ENCODE data around the gene KCNK4. TPM values are rescaled to one million over a fixed set of nuclear protein-coding genes. Genes with fewer than 3 reads are reported as not detected.

The KCNK4 gene
- polyA plus RNA-seq, 3 donors = not detected

DNA sequence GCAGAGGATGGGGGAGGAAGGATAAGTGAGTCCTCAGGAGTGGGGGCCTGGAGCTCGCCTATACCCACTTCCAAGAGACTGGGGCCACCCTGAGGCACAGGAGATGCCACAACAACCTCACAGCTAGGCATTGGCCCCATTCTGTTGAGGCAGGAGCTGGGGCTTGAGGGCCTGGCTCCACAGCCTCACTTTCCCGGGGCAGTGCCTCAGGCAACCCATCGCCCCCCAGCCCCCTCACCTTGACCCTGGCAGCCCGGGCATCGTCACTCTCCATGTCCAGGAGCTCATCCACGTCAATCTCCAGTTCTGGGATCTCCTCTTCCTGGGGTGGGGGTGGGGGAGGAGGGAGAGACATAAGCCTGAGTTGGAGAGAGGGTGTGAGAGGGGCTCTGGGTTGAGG, 46.1 kb upstream of the KCNK4 start:
- Mint-ChIP-seq H3K36me3 (peaks cover 13 to 14% of the 10 kb centered on the region in 2 donors), H3K27me3 (ENCODE audit: low read depth in 3 of 3) (peaks cover 0 to 4% (median 3%) of the 10 kb centered on the region in 3 donors), H3K9me3 (no peaks in the 10 kb centered on the region), H3K4me1 (peaks cover 48% of the 10 kb centered on the region), H3K4me3 (peak overlapping the region; percentile 85 to 89), H3K27ac (peak overlapping the region in 3 of 7 donors; percentile 65 to 78 (median 75))
- peak overlapping the region; percentile 13 to 92 for H3K27ac ChIP-seq (ENCODE audit: low read depth in 1 of 2, low read length in 2 of 2)
- TF ChIP-seq, protein P1, sequence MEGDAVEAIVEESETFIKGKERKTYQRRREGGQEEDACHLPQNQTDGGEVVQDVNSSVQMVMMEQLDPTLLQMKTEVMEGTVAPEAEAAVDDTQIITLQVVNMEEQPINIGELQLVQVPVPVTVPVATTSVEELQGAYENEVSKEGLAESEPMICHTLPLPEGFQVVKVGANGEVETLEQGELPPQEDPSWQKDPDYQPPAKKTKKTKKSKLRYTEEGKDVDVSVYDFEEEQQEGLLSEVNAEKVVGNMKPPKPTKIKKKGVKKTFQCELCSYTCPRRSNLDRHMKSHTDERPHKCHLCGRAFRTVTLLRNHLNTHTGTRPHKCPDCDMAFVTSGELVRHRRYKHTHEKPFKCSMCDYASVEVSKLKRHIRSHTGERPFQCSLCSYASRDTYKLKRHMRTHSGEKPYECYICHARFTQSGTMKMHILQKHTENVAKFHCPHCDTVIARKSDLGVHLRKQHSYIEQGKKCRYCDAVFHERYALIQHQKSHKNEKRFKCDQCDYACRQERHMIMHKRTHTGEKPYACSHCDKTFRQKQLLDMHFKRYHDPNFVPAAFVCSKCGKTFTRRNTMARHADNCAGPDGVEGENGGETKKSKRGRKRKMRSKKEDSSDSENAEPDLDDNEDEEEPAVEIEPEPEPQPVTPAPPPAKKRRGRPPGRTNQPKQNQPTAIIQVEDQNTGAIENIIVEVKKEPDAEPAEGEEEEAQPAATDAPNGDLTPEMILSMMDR (IDR thresholded peaks at IDR 0.05) = no peak
- H3K36me3 ChIP-seq (replicated peaks in 1 of 2; ENCODE audit: control insufficient read depth in 1 of 2, insufficient read depth in 2 of 2, low read length in 2 of 2) = peaks cover 10 to 12% of the 10 kb centered on the region in 2 donors
- H2AFZ ChIP-seq (ENCODE audit: insufficient read depth, low read depth, low read length, poor library complexity, severe bottlenecking) = no peak overlapping the region
- peak overlapping the region; percentile 91 for H3K4me2 ChIP-seq (replicated peaks; ENCODE audit: extremely low read depth, low read length, poor library complexity, severe bottlenecking)
- WGBS (ENCODE audit: insufficient coverage) = no CpG with 5 or more reads among the region's 6 CpGs
- peaks cover 40% of the 10 kb centered on the region for H3K79me2 ChIP-seq (ENCODE audit: insufficient read depth, low read length)
- peaks cover 52 to 66% of the 10 kb centered on the region in 2 donors for H3K4me1 ChIP-seq (ENCODE audit: control insufficient read depth in 1 of 2, insufficient read depth in 2 of 2, low read length in 2 of 2)
- peak overlapping the region in 1 of 3 experiments; percentile 86 for H3K4me3 ChIP-seq (replicated peaks in 1 of 3; ENCODE audit: low read depth in 2 of 3, low read length in 3 of 3)
- H3K9ac ChIP-seq (ENCODE audit: insufficient read depth, low read length, poor library complexity, severe bottlenecking) = peak overlapping the region; percentile 76
- H3K9me3 ChIP-seq (replicated peaks in 1 of 2; ENCODE audit: control insufficient read depth in 1 of 2, insufficient read depth in 1 of 2, low read length in 2 of 2) = no peaks in the 10 kb centered on the region
- no peaks in the 10 kb centered on the region for H4K20me1 ChIP-seq (ENCODE audit: insufficient read depth, low read length)
- intact Hi-C loops (cut with micrococcal nuclease) = loop anchor here (5.0 kb wide), 2 partner anchors 38 to 57 kb away; partner anchors contain the start of genes FERMT3 (in 2 of the 2) and CATSPERZ (in 1 of the 2)
- no peaks in the 10 kb centered on the region for H3K27me3 ChIP-seq (ENCODE audit: control insufficient read depth in 2 of 2, insufficient read depth in 2 of 2, low read length in 2 of 2)
- DNase-seq = no peak

DNA sequence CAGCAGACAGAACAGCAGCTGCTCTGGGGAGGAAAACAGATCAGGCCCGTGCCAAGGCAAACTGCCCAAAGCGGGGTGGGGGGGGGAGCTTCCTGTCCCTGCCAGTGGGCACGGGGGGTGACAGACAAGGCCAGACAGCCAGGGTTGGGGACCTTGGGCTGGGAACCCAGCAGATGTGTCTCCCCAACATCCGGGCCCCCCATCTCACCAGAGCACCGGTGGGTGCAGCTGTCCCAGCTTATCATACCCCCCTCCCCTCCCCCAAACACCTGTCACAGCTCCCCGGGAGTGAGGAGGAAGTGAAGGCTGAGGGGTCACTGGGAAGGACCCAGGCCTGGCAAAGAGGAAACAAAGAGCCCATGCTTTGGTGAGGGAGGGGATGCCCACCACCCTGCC, 45.7 kb upstream of the KCNK4 start:
- peak overlapping the region; percentile 85 to 89 for H3K4me3 Mint-ChIP-seq
- Histone ChIP-seq H4K20me1 (ENCODE audit: insufficient read depth, low read length) (no peaks in the 10 kb centered on the region), H3K9me3 (replicated peaks in 1 of 2; ENCODE audit: control insufficient read depth in 1 of 2, insufficient read depth in 1 of 2, low read length in 2 of 2) (no peaks in the 10 kb centered on the region), H2AFZ (ENCODE audit: insufficient read depth, low read depth, low read length, poor library complexity, severe bottlenecking) (no peak overlapping the region), H3K4me1 (ENCODE audit: control insufficient read depth in 1 of 2, insufficient read depth in 2 of 2, low read length in 2 of 2) (peaks cover 48 to 64% of the 10 kb centered on the region in 2 donors), H3K36me3 (replicated peaks in 1 of 2; ENCODE audit: control insufficient read depth in 1 of 2, insufficient read depth in 2 of 2, low read length in 2 of 2) (peaks cover 10 to 12% of the 10 kb centered on the region in 2 donors), H3K79me2 (ENCODE audit: insufficient read depth, low read length) (peaks cover 40% of the 10 kb centered on the region), H3K27ac (ENCODE audit: low read depth in 1 of 2, low read length in 2 of 2) (peak overlapping the region; percentile 13 to 92), H3K27me3 (ENCODE audit: control insufficient read depth in 2 of 2, insufficient read depth in 2 of 2, low read length in 2 of 2) (no peaks in the 10 kb centered on the region), H3K4me3 (replicated peaks in 1 of 3; ENCODE audit: low read depth in 2 of 3, low read length in 3 of 3) (peak overlapping the region; percentile 45 to 86 (median 51)), H3K9ac (ENCODE audit: insufficient read depth, low read length, poor library complexity, severe bottlenecking) (peak overlapping the region; percentile 76), H3K4me2 (replicated peaks; ENCODE audit: extremely low read depth, low read length, poor library complexity, severe bottlenecking) (peak overlapping the region; percentile 91)
- TF ChIP-seq, protein P1 (IDR thresholded peaks at IDR 0.05) = no peak
- DNase-seq = peak in 1 of 3 donors; percentile 42
- peaks cover 46% of the 10 kb centered on the region for H3K4me1 Mint-ChIP-seq
- peaks cover 13 to 14% of the 10 kb centered on the region in 2 donors for H3K36me3 Mint-ChIP-seq
- H3K27me3 Mint-ChIP-seq (ENCODE audit: low read depth in 3 of 3) = peaks cover 0 to 7% (median 3%) of the 10 kb centered on the region in 3 donors
- H3K27ac Mint-ChIP-seq = peak overlapping the region in 6 of 7 donors; percentile 35 to 88 (median 80)
- WGBS (ENCODE audit: insufficient coverage) = 0% methylated on average over 1 of the region's 6 CpGs
- H3K9me3 Mint-ChIP-seq = no peaks in the 10 kb centered on the region
- intact Hi-C loops (cut with micrococcal nuclease) = no loop called here
